ENCODE results near the gene WDR93.

GRCh38 chr15:89672221-89673164 lies 18.1 kb upstream of the WDR93 start:
- no peak for TF ChIP-seq SUZ12 (IDR thresholded peaks at IDR 0.05; ENCODE audit: extremely low read depth, insufficient read depth, insufficient read length)
- no peak for TF ChIP-seq ZNF274 (IDR thresholded peaks at IDR 0.05; ENCODE audit: low read depth, low read length)
- no peak for TF ChIP-seq YY1 (IDR thresholded peaks at IDR 0.05; ENCODE audit: insufficient read depth, insufficient read length)

Data from NT2/D1 (cell line).